Lower leg skin (tissue), 3 donors: ENCODE data around the gene USP48.
"Not testable (repeated sequence)": the region's sequence is repeated elsewhere in the genome, so short reads cannot be mapped to it uniquely, and the experiment has no call there.

Experiments
- CTCF ChIP-seq, 3 donors: fragments of 450-650 bp; IDR thresholded peaks; one replicate each; pipeline ENCODE4 v1.5.1; 2016; ENCODE audit warnings: antibody characterized with exemption in 3 of 3, mild to moderate bottlenecking in 3 of 3, moderate library complexity in 2 of 3
- POLR2A ChIP-seq, 2 donors: fragments of 450-650 bp; IDR thresholded peaks; one replicate each; pipeline ENCODE4 v1.6.1; 2016 to 2017; ENCODE audit warnings: antibody characterized with exemption in 2 of 2, mild to moderate bottlenecking in 1 of 2, moderate library complexity in 1 of 2

- TF ChIP-seq POLR2A, CTCF (IDR thresholded peaks at IDR 0.05): not testable (repeated sequence)
These were observed 43.7 kb upstream of the USP48 start for GRCh38 chr1:21826694-21827093.
